ENCODE data around the gene CC2D1A. TPM values are rescaled to one million over a fixed set of nuclear protein-coding genes. Genes with fewer than 3 reads are reported as not detected.

CC2D1A gene
- total RNA-seq, 1 donor from 2014 or later: 35.4 TPM

- peaks cover 2% of the 10 kb centered on the region for H3K4me1 Mint-ChIP-seq (ENCODE audit: unreplicated experiment)
- no peaks in the 10 kb centered on the region for H3K27me3 Mint-ChIP-seq
- H3K4me3 Mint-ChIP-seq: no peak overlapping the region
- no peaks in the 10 kb centered on the region for H3K9me3 Mint-ChIP-seq
- TF ChIP-seq CTCF (conservative IDR thresholded peaks at IDR 0.05): no peak
- peaks cover 4% of the 10 kb centered on the region for H3K36me3 Mint-ChIP-seq
- no peak overlapping the region for H3K27ac Mint-ChIP-seq
- no peak for DNase-seq (ENCODE audit: extremely low spot score, unreplicated experiment)
Measured at GRCh38 chr19:13980340-13980739, 74.3 kb downstream of the CC2D1A start.

Small RNA genes lying within 50 kb of the gene (microRNA-seq; reads per million reads assigned to microRNA genes)
- 1,056 reads per million, percentile 83 among the genes with 10 or more reads in this experiment for gene MIR181C
- 366 reads per million, percentile 75 among the genes with 10 or more reads in this experiment for gene MIR181D

Other genes with a start within 250 kb of the CC2D1A start
- 24.0 and 27.7 TPM in 2 replicates for gene MRI1, start 141.7 kb upstream of the CC2D1A start, total RNA-seq (ENCODE audit: low replicate concordance)
- 89.8 and 101 TPM in 2 replicates for gene C19orf53, start 131.7 kb upstream of the CC2D1A start, total RNA-seq (ENCODE audit: low replicate concordance)
- gene ZSWIM4, start 110.8 kb upstream of the CC2D1A start, total RNA-seq (ENCODE audit: low replicate concordance): 15.0 and 15.7 TPM in 2 replicates
- 0.69 and 2.8 TPM in 2 replicates for gene NANOS3, start 29.1 kb upstream of the CC2D1A start, total RNA-seq (ENCODE audit: low replicate concordance)
- 3.5 and 9.2 TPM in 2 replicates for gene BRME1, start 84 bp upstream of the CC2D1A start, total RNA-seq (ENCODE audit: low replicate concordance)
- 0.48 and 0.75 TPM in 2 replicates for gene PODNL1, start 32.2 kb downstream of the CC2D1A start, total RNA-seq (ENCODE audit: low replicate concordance)
- 35.8 and 50.1 TPM in 2 replicates for gene DCAF15, start 46.3 kb downstream of the CC2D1A start, total RNA-seq (ENCODE audit: low replicate concordance)
- 19.3 and 21.8 TPM in 2 replicates for gene RFX1, start 100.1 kb downstream of the CC2D1A start, total RNA-seq (ENCODE audit: low replicate concordance)
- not detected in 2 replicates for gene RLN3, start 121.9 kb downstream of the CC2D1A start, total RNA-seq (ENCODE audit: low replicate concordance)
- 0.95 and 2.8 TPM in 2 replicates for gene IL27RA, start 125.6 kb downstream of the CC2D1A start, total RNA-seq (ENCODE audit: low replicate concordance)
- 0.83 and 8.1 TPM in 2 replicates for gene PALM3, start 155.9 kb downstream of the CC2D1A start, total RNA-seq (ENCODE audit: low replicate concordance)
- gene MISP3, start 166.6 kb downstream of the CC2D1A start, total RNA-seq (ENCODE audit: low replicate concordance): 3.1 and 3.6 TPM in 2 replicates
- gene C19orf67, start 179.6 kb downstream of the CC2D1A start, total RNA-seq (ENCODE audit: low replicate concordance): not detected in 2 replicates
- gene SAMD1, start 184.6 kb downstream of the CC2D1A start, total RNA-seq (ENCODE audit: low replicate concordance): 42.7 and 55.9 TPM in 2 replicates
- 55.3 and 88.1 TPM in 2 replicates for gene PRKACA, start 211.6 kb downstream of the CC2D1A start, total RNA-seq (ENCODE audit: low replicate concordance)
- 14.8 and 27.4 TPM in 2 replicates for gene ASF1B, start 230.4 kb downstream of the CC2D1A start, total RNA-seq (ENCODE audit: low replicate concordance)